ENCODE data around the gene EDN3. TPM values are rescaled to one million over a fixed set of nuclear protein-coding genes. Genes with fewer than 3 reads are reported as not detected.

EDN3 gene
- total RNA-seq, 1 donor from 2014 or later, result not detected

GRCh38 chr20:59307270-59307669 lies 6.9 kb downstream of the EDN3 start:
- DNase-seq (ENCODE audit: low read depth), result no peak
- TF ChIP-seq CTCF (conservative IDR thresholded peaks at IDR 0.05; ENCODE audit: low read depth, low read length), result no peak
- H3K4me3 ChIP-seq (ENCODE audit: low read depth, low read length), result no peak overlapping the region

DNA sequence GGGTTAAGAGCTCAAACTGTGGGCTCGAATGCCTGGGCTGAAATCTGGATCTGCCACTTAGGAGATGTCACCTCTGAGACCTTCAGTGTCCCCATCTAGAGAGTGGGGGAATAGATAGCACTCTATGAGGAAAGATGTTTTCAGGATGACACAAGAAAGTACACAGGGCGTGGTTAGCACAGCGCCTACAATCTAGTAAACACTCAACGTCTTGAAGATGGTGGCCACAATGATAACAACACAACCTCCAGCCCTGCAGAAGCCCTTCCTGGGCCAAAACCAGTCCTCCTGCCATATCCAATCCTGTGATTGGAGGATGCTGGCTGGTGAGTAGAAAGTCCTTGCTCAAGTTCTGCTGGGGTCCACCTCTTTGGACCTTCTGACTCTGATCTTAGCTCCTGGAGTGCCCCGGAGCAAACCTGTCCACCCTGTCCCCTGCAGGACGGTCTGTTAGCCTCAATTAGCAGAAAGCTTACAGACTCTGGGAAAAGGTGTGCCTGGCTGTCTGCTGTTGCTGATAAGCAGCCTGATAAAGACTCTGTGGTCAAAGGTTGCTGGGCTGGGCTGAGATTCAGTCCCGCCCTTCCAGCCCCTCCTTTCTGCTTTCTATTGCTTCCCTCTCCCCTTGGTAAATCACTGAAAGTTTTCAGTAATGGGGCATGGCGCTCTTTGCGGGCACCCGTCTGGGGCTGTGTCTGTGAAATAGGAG lies 8.2 kb downstream of the EDN3 start:
- no peak for DNase-seq (ENCODE audit: low read depth)
- no peak overlapping the region for H3K4me3 ChIP-seq (ENCODE audit: low read depth, low read length)
- TF ChIP-seq CTCF (conservative IDR thresholded peaks at IDR 0.05; ENCODE audit: low read depth, low read length), result no peak

GRCh38 chr20:59309218-59309617 lies 8.8 kb downstream of the EDN3 start:
- H3K4me3 ChIP-seq (ENCODE audit: low read depth, low read length), result no peak overlapping the region
- no peak for DNase-seq (ENCODE audit: low read depth)
- no peak for TF ChIP-seq CTCF (conservative IDR thresholded peaks at IDR 0.05; ENCODE audit: low read depth, low read length)

DNA sequence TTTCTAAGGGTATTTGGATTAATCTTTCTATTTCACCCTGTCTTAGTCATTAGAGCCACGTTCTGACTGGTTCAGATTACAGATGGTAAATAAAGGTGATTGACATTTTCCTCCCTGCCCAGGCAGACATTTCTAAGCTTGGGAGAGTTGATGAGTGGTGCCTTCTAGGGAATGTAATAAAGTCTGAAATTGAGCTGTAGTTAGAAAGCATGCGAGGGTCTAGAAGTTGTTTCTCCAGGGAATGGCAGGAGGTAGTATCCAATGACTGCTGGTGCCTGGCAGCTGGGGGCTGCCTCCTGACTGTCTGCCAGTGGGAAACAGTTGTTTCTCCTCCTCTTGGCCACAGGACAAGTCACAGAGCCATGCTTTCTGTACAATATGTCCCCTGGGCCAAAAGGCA lies 14.6 kb downstream of the EDN3 start:
- DNase-seq (ENCODE audit: low read depth), result no peak
- no peak for TF ChIP-seq CTCF (conservative IDR thresholded peaks at IDR 0.05; ENCODE audit: low read depth, low read length)
- no peak overlapping the region for H3K4me3 ChIP-seq (ENCODE audit: low read depth, low read length)

GRCh38 chr20:59316911-59317731 lies 16.7 kb downstream of the EDN3 start:
- no peak for DNase-seq (ENCODE audit: low read depth)
- no peak for TF ChIP-seq CTCF (conservative IDR thresholded peaks at IDR 0.05; ENCODE audit: low read depth, low read length)
- H3K4me3 ChIP-seq (ENCODE audit: low read depth, low read length), result no peak overlapping the region

DNA sequence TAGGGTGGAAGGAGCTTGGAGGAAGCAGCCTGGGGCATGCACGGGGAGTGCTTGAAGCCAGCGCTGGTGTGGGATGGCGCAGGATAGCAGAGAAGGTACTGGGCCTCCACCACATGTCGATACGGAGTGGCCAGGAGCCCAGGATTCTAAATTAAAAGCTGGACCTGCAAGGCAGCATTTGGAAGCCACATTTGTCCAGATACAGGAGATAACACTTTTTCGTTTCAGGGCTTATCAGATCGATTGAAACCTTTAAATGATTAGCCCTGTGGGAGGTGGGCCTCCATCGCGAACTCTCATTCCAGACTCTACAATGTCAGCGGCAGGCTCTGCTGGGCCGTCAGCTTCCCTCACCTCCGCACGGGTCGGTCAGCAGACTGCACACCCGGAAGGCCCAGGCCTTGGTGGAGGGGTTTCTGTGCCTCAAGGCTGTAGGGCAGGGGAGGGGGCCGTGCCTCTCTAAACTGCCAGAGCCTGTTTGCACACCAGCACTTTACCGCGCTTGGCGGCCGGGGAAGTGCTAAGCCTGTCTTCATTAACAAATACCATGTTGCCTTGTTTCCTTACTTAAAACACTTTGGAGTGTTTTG lies 17.9 kb downstream of the EDN3 start:
- no peak overlapping the region for H3K4me3 ChIP-seq (ENCODE audit: low read depth, low read length)
- no peak for TF ChIP-seq CTCF (conservative IDR thresholded peaks at IDR 0.05; ENCODE audit: low read depth, low read length)
- DNase-seq (ENCODE audit: low read depth), result no peak
